DLD1 (cell line): ENCODE results near the gene ZNF736.
"Not testable (repeated sequence)": the region's sequence is repeated elsewhere in the genome, so short reads cannot be mapped to it uniquely, and the experiment has no call there.

Experiments
- in situ Hi-C: cut with HindIII; loops from 2 replicates; pipeline ENCODE4 v1.10.0; 2017; ENCODE audit warnings: low sequenced_read_pairs

ZNF736 gene

GRCh38 chr7:64313740-64314491 lies at the start of gene ZNF736:
Gene ZNF736 (plus strand): TSS chr7:64313961. CDS start chr7:64314151, 190 bp downstream.
- in situ Hi-C loops: no loop called here

DNA sequence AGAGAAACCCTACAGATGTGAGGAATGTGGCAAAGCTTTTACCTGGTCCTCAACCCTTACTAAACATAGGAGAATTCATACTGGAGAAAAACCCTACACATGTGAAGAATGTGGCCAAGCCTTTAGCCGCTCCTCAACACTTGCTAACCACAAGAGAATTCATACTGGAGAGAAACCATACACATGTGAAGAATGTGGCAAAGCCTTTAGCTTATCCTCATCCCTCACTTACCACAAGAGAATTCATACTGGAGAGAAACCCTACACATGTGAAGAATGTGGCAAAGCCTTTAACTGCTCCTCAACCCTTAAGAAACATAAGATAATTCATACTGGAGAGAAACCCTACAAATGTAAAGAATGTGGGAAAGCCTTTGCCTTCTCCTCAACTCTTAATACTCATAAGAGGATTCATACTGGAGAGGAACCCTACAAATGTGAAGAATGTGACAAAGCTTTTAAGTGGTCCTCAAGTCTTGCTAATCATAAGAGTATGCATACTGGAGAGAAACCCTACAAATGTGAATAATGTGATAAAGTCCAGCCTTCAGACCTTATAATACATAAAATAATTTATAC lies 47.3 kb upstream of the ZNF736 start:
- in situ Hi-C loops: no loop called here

- in situ Hi-C loops: no loop called here
These were observed 36.1 kb upstream of the ZNF736 start for GRCh38 chr7:64277630-64278029.

DNA sequence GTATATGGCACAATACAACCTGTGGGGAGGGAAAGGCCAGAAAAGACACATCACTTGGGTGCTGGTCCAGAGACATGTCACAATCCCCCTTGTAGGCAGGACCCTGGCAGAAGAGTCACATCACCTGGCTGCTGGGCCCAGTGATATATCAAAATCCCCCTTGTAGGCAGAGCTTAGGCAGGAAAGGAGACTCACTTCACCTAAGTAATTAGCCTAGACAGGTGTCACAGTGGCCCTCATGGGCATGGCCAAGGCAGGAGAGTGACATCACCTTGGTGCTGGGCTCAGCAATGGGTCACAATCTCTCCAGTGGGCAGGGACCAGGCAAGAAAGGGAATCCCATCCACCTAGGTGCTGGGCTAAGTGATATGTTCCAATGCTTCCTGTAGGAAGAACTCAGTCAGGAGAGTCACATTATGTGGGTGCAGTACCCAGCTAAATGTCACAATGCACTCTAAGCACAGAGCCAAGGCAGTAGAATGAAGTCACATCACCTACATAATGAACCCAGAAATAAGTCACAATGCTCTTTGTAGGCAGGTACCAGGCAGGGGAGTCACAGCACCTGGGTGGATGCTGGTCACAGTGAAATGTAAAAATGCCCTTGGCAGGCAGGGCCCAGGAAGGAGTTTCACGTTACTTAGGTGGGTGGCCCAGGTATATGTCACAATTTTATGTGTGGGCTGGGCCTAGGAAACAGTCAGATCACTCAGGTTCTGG lies 18.9 kb upstream of the ZNF736 start:
- in situ Hi-C loops: no loop called here

DNA sequence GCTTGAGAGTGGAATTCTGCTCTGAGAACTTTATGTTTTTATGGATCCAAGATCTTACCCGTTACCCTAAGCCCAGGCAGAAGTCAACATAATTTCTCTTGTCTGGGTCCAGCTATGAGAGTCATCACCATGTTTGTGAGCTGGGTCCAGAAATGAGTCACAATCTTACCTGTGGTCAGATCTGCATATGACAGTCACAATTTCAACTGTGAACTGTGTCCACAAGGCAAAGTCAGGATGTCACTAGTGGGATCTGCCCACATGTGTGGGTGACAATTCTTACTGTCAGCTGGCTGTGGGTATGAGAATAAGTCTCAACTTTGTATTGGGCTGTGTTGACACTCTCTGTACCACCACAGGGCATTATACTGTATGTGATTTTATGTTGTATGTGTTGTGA lies 16.3 kb upstream of the ZNF736 start:
- in situ Hi-C loops: not testable (repeated sequence)

- in situ Hi-C loops: no loop called here
These were observed 12.9 kb upstream of the ZNF736 start for GRCh38 chr7:64300641-64301405.

DNA sequence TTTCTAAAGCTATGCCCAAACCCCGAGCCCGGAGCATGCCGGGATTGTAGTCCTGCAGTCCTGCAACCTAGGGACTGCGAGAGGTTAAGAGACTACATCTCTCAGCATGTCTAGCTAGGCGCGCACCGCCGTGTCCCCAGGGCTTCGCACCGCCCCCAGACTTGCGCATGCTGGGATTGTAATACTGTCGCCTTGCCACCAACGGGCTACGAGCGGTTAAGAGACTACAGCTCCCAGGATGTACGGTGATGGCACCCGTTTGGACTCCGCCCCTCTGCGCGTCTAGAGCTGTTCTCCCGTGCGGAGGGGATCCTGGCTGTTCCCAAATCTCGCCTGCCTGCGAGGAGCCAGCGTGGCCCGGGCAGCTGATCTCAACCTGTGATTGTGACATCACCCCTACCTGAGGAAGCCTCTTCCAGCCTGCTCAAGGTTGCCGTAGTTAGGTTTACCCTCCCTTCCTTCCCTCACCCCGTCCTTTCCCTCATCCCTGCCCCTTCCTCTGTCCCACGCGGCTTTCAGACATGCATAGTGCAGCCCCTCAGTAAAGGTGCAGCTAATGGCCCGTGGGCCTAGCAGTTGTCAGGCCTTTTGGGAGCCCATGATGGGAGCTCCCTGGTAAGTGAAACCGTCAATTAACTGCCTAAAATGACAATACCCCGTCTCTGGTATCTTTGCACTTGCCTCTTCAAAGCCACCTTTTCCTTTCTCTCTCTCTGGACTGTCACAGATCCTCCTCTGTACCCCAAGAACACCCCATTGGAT lies 6.3 kb upstream of the ZNF736 start:
- in situ Hi-C loops: no loop called here

GRCh38 chr7:64308016-64308270 lies 5.8 kb upstream of the ZNF736 start:
- in situ Hi-C loops: no loop called here

GRCh38 chr7:64310426-64310825 lies 3.3 kb upstream of the ZNF736 start:
- in situ Hi-C loops: no loop called here

DNA sequence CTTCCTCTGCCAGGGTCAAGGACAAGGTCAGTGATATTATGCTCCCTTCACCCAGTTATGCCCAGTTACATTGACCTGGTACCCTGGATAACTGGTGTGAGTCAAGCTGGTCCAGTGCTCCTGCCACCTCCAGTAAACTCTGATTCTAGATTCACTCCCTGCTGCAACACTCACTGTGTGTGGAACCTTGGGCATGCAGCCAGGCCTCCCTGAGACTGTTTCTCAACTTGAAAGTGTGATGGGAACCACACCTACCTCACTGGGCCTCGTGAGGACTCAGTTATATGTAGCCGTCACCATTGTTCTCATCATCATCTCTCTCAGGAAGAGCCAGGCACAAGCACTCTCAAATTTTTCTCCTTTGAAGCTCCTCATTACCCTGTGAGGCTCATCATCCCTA lies 935 bp upstream of the ZNF736 start:
- in situ Hi-C loops: no loop called here

DNA sequence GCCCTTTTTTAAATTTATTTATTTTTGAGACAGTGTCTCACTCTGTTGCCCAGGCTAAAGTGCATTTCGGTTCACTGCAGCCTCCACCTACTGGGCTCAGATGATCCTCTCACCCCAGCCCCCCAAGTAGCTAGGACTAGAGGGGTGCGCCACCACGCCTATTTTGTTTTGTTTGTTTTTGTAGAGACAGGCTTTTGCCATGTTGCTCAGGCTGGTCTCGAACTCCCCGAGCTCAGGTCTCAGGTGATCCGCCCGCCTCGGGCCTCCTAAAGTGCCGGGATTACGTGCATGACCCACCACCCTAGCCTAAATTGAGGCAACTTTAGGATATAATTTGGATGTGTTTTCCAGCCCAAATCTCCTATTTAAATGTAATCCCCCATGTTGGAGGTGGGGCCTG lies 805 bp downstream of the ZNF736 start:
- in situ Hi-C loops: no loop called here

GRCh38 chr7:64316031-64316742 lies 2.4 kb downstream of the ZNF736 start:
- in situ Hi-C loops: not testable (repeated sequence)

DNA sequence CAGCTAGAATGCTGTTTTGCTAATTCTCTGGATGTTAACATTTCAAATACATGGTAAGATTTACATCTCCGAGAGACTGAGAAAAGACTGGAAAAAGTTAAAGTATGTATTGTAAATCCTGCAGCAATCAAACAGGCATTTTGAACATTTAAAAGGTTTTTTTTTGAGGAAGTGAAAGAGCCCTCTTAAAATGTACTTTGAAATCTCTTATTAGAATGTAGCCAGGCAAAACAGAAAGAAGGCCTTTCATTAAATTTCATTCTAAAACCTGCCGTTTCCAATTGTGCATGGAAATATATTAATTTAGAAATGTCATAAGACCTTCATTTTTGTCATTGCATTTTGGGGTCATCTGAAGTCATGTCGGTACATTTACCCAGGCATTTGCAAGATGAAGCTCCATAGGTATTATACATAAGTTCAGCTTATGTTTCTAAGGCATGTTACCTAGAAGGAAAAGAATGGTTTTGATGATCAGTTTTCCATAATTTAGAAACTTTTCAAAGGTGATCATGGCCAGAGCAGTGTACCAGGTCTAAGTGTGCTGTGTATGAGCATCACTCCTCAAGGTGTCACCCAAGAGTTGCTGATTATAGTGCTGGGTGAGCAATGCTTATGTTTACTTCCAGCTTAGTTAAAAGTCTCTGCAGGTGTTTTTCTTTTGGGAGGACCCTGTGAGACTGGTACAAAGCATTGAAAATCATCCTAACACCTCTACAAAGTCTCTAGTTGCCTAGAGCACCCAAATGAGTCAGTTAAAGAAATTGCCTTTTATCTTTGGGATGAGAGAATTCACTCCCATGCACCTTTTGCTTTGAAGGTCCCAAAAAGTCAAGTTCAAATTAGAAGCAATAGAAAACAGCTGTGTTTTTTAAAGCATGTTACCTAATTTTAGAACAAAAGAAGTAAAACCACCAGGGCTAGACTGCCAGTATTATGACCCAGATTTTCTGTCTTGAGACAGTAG lies 7.1 kb downstream of the ZNF736 start:
- in situ Hi-C loops: no loop called here

- in situ Hi-C loops: not testable (repeated sequence)
These were observed 10.4 kb downstream of the ZNF736 start for GRCh38 chr7:64324166-64324565.

DNA sequence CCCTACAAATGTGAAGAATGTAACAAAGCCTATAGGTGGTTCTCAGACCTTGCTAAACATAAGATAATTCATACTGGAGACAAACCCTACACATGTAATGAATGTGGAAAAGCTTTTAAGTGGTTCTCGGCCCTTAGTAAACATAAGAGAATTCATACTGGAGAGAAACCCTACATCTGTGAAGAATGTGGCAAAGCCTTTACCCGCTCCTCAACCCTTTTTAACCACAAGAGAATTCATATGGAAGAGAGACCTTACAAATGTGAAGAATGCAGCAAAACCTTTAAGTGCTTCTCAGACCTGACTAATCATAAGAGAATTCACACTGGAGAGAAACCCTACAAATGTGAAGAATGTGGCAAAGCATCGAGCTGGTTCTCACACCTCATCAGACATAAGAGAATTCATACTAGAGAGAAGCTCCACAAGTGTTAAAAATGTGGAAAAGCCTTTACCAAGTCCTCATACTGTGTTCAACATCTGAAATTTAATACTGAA lies 35.0 kb downstream of the ZNF736 start:
- in situ Hi-C loops: not testable (repeated sequence)

DNA sequence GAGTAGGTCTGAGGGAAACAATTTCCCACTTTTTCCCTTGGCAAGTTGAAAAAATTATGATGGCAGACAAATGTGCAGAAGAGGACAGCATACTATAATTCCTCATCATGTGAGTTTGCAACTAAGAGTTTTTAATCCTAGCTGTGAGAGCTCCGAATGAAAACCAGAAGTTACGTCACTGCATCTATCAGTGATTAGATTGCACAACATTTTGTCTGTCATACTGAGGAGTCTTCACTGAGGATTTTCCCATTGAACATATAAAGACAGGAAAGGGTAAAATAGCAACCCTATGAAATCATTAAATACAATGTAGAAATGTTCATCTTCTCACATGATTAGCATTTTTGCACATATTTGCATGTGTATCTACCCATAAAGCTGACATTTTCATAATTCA lies 45.8 kb downstream of the ZNF736 start:
- in situ Hi-C loops: no loop called here

- in situ Hi-C loops: no loop called here
These were observed 57.4 kb downstream of the ZNF736 start for GRCh38 chr7:64371116-64371515.

DNA sequence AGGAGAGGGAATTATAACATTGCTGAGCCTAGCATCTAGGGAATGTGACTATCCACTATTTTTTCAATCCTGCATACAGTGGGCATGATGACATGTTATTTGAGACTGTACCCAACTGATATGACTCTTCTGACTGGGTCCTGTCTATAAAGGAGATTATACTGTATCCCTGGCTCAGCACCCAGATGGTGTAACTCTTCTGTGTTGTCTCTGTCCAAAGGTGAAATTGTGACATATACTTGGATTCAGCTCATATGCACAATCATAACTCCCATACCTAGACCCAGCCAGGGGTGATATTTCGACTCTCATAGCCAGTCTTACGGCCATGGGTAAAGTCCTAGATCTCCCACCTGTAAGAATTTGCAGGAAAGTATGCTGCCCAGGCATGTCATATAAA lies 59.3 kb downstream of the ZNF736 start:
- in situ Hi-C loops: no loop called here

DNA sequence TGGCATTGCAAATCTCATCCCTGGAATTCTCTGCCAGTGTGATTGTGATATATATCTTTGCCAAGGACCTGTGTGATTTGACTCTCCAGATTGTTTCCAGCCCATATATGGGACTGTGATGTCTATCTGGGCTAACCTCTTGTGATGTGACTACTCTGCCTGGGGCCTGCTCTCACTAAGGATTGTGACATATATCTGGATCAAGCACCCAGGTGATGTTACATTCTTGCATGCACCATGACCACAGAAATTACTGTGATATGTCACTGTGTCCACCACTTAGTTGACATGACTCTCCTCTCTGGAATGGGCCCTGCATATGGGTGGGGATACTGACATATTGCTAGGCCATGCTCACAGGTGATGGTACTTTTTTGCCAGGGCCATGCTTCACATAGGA lies 86.6 kb downstream of the ZNF736 start:
- in situ Hi-C loops: no loop called here
